Mucosa of descending colon (tissue), 3 donors: ENCODE measurements around the gene KLF16. TPM values are rescaled to one million over a fixed set of nuclear protein-coding genes. Genes with fewer than 3 reads are reported as not detected.

Experiments
- ATAC-seq: fragments of 200-7000 bp; cut with Tn5 transposase; one replicate; pipeline ENCODE4 v1.9.1; 2020; ENCODE audit warnings: mild to moderate bottlenecking, moderate library complexity
- DNase-seq, 3 donors: peaks; one replicate each; pipeline ENCODE4 v3.0.0-alpha.2; 2020
- H3K36me3 ChIP-seq: fragments of 200-600 bp; one replicate; pipeline ENCODE4 v1.8.0; 2021; ENCODE audit warnings: low read depth, mild to moderate bottlenecking
- H3K4me1 ChIP-seq: fragments of 200-600 bp; one replicate; pipeline ENCODE4 v1.8.0; 2021; ENCODE audit warnings: low read depth, mild to moderate bottlenecking
- H3K4me3 ChIP-seq: fragments of 200-600 bp; one replicate; pipeline ENCODE4 v1.8.0; 2021; ENCODE audit warnings: mild to moderate bottlenecking
- H3K9me3 ChIP-seq: fragments of 200-600 bp; one replicate; pipeline ENCODE4 v1.8.0; 2021; ENCODE audit warnings: mild to moderate bottlenecking
- intact Hi-C, 2 donors: fragments of 100-400 bp; cut with DNase I in 1 of 2; cut with micrococcal nuclease in 1 of 2; formaldehyde crosslinking; loops; one replicate each; pipeline versions ENCODE4 v1.11.0 to v1.11.1; 2022; cut with DNase I, micrococcal nuclease
- total RNA-seq, 3 donors: library from RNA; stranded (reverse); fragmentation: NEBNext Ultra II Directional in 2 of 3; extraction: Animal tissue kit (Norgen Biotek cat#: 25700) in 2 of 3; gene quantifications; one replicate each; pipeline versions ENCODE4 v1.2.1 to v1.2.4, GENCODE V29; 2021 to 2023
- TF ChIP-seq, protein P1 (sequence below): fragments of 200-600 bp; IDR thresholded peaks from one replicate; pipeline ENCODE4 v1.8.0; 2022; ENCODE audit warnings: antibody characterized with exemption, mild to moderate bottlenecking
- donor health status: DM: no; HTN: no; CAD: no; lungs with moderate emphysema.
- donor health status: DM: no; HTN: no; CAD: no.
- donor health status: DM: no; HTN: yes; CAD: no.

KLF16 gene
- total RNA-seq, 3 donors from 2014 or later = 22.6 to 26.5 (median 25.6) TPM

DNA sequence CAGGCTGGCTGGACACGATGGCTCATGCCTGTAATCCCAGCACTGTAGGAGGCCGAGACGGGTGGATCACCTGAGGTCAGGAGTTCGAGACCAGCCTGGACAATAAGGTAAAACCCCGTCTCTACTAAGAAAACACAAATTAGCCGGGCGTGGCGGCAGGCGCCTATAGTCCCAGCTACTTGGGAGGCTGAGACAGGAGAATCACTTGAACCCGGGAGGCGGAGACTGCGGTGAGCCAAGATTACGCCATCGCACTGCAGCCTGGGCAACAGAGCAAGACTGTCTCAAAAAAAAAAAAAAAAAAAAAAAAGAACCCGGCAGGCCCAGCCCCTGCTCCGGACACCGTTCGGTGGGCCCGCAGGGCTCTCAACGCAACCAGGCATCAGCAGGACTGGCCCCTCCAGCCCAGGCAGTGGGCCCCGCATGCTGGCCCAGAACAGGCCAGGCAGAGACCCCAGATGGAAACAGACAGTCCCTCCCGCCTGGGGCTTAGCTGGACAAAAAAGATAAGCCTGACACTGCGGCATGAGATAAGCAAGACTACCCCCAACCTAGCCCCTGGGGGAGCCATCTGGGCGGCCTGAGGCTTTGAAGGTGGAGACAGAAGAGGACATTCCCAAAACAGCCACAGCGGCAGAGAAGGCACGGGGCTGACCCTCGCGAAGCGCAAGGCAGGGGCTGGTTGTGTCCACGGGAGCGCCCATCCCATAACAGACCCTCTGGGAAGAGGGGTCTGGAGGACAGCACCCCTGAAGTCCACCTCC lies 26.7 kb downstream of the KLF16 start:
- no peak for ATAC-seq
- H3K36me3 ChIP-seq = no peaks in the 10 kb centered on the region
- no peak for DNase-seq
- peaks cover 37% of the 10 kb centered on the region for H3K4me1 ChIP-seq
- no peaks in the 10 kb centered on the region for H3K9me3 ChIP-seq
- intact Hi-C loops = no loop called here
- no peak overlapping the region for H3K4me3 ChIP-seq
- TF ChIP-seq, protein P1, sequence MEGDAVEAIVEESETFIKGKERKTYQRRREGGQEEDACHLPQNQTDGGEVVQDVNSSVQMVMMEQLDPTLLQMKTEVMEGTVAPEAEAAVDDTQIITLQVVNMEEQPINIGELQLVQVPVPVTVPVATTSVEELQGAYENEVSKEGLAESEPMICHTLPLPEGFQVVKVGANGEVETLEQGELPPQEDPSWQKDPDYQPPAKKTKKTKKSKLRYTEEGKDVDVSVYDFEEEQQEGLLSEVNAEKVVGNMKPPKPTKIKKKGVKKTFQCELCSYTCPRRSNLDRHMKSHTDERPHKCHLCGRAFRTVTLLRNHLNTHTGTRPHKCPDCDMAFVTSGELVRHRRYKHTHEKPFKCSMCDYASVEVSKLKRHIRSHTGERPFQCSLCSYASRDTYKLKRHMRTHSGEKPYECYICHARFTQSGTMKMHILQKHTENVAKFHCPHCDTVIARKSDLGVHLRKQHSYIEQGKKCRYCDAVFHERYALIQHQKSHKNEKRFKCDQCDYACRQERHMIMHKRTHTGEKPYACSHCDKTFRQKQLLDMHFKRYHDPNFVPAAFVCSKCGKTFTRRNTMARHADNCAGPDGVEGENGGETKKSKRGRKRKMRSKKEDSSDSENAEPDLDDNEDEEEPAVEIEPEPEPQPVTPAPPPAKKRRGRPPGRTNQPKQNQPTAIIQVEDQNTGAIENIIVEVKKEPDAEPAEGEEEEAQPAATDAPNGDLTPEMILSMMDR = no peak

DNA sequence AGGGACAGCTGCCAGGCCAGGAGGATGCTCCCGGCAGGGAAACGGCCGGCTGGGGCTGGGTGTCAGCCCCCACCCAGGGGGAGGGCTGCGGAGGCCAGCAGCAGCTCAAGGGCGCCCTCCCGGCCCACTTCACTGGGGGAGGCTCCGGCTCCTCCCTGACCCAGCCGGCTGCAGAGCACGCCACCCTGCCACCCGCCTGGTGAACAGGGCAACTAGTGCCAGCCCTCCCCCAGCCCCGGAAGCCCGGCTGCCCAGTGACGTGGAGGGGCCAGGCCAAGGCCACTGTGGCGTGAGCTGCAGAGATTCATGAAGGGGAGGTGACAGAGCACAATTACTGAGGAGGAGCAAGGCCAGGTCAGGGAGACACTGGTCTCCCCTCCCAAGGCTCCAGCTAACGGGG lies 29.8 kb downstream of the KLF16 start:
- Histone ChIP-seq H3K36me3 (no peaks in the 10 kb centered on the region), H3K9me3 (no peaks in the 10 kb centered on the region), H3K4me3 (no peak overlapping the region), H3K4me1 (peaks cover 9% of the 10 kb centered on the region)
- ATAC-seq (no peak), DNase-seq (no peak)
- intact Hi-C loops = no loop called here
- TF ChIP-seq, protein P1 = no peak

DNA sequence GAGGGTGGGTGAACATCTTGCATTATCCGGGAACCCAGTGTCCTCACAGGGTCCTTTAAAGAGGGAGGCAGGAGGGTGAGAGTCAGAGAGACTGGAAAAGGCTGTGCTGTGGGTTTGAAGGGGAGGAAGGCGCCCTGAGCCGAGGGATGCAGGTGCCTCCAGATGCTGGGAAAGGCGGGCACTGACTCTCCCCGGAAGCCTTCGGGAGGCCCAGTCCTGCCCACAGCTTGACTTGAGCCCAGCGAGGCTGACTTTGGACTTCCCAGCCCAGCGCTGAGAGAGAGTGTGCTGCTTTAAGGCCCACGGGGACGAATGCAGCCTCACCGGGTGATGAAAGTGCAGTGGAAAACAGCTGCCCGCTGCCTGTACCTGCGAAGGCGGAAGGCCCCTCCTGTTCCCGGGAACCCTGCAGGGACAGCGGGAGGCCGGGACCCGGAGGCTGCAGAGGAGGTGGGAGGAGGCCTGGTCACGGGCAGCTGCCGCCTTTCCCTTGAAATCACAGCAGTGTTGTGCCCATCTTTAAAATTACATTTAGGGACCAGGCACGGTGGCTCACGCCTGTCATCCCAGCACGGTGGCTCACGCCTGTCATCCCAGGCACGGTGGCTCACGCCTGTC lies 31.2 kb downstream of the KLF16 start:
- ATAC-seq = no peak
- intact Hi-C loops = no loop called here
- H3K4me1 ChIP-seq = no peaks in the 10 kb centered on the region
- H3K9me3 ChIP-seq = no peaks in the 10 kb centered on the region
- TF ChIP-seq, protein P1 = no peak
- no peak for DNase-seq
- H3K36me3 ChIP-seq = no peaks in the 10 kb centered on the region
- H3K4me3 ChIP-seq = no peak overlapping the region

DNA sequence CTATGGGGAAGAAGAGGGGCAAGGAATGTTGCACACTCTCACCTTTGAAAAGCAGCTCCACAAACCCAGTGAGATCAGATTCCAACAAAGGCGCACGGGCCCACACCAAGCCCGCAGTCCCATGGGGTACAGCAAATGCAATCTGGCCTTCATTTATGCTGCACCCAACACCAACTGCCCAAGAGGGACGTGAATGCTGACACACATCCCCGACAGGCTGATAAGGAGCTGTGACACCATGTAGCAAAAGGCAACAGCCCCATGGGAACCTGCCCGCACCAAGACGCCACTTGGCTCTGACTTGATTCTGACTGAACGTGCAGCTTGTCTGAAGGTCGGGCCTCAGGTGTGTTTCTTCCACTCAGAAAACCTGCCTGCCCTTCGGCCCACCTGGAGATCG lies 32.4 kb downstream of the KLF16 start:
- intact Hi-C loops = no loop called here

DNA sequence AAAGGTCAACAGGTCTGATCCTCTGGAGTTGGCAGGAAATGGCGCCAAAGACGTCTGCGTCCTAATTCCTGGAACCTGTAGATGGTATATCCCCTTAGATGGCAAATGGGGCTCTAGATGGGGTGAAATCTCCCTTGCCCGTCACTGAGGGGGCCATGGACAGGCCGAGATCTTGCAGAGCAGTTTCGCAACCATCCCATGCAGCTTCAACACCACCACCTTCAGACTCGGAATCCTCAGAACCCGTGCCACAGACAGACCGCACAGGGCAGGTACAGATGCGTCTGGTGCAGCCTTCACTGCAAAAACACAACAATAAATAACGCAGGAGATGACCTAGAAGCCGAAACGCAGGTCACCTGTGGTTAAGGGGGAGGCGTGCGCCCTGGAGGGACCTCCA lies 32.8 kb downstream of the KLF16 start:
- Histone ChIP-seq H3K4me3 (no peak overlapping the region), H3K9me3 (no peaks in the 10 kb centered on the region), H3K4me1 (no peaks in the 10 kb centered on the region), H3K36me3 (no peaks in the 10 kb centered on the region)
- DNase-seq (no peak), ATAC-seq (no peak)
- intact Hi-C loops = no loop called here
- TF ChIP-seq, protein P1 = no peak

More for the DNA sequence above, 32.4 kb downstream of the KLF16 start:
- TF ChIP-seq, protein P1 = no peak
- Histone ChIP-seq H3K4me3 (no peak overlapping the region), H3K36me3 (no peaks in the 10 kb centered on the region), H3K9me3 (no peaks in the 10 kb centered on the region), H3K4me1 (no peaks in the 10 kb centered on the region)
- DNase-seq (no peak), ATAC-seq (no peak)
